Measurements from ENCODE around the gene PIEZO2.

Gene PIEZO2

GRCh38 chr18:10715791-10716190, 433.6 kb downstream of the PIEZO2 start:
- no peak for DNase-seq

DNA sequence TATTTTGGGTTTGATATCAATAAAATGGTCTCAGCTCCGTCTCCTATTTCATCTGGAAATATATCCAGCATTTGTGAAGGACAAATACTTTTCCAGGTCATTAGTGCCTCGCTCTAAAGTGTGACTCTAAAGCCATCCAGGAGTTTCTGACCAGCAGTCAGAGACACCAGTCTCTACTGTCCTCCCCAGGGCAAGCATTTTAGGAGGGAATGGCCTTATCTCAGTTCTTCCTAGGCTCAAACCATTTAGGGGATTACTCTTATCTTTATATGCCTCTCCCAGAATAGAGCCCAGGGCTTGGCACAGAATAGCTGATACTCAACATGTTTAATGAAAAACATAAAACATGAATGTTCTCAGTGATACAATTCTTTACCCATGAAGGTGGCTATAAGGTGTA, 436.0 kb downstream of the PIEZO2 start:
- DNase-seq: no peak

DNA sequence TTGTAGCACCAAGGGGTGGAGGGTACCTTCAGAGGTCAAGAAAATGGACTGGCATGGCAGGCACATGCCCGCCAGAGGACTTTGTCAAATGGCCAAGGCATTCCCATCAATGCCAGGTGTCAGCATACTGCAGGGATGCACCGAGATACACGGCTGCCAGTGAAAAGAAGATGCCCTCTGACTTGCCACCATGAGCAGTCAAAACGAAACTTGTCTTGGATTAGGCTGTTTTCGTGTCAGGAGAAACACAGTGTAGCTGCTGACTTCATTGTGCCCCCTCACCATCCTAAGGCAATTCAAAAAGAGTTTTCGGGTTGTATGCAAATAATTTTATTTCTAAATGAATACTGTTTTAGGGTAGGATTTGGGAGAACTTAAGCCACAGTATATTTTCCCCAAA, 442.1 kb downstream of the PIEZO2 start:
- DNase-seq: no peak

GRCh38 chr18:10705786-10706185, 443.6 kb downstream of the PIEZO2 start:
- DNase-seq: no peak

GRCh38 chr18:10705291-10705690, 444.1 kb downstream of the PIEZO2 start:
- DNase-seq: no peak

GRCh38 chr18:10702206-10702605, 447.2 kb downstream of the PIEZO2 start:
- DNase-seq: no peak

DNA sequence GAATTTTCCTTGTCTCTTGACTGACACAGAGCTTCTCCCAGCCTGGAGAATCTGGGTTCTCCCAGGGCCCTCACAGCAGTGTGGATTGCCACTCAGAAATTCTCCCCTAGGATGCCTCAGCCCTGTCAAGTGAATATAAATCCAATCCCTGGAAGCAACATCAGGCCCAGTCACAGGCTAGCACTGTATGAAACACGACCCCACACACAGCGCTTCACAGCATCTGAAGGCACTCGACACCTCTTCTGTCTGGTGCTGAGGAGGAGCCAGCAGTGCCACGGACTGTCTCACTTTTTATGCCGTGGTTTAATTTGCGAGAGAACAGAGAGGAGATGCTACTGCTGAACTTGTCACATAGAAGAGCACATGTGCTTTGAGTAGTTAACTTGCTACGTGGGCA, 459.0 kb downstream of the PIEZO2 start:
- DNase-seq: no peak

DNA sequence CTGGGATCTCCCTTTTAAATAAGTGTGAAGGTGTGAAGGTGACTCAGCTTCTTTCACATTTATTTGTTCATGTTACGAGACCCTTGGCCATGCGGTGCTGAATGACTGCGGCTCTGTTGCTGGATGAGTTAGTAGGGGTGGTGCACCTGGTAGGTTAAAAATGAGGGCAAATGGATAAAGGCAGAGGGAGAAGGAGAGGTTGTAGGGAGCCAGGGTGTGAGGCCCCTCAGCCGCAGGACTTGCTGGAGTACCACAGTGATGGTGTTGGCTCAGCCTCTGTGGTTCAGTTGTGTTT, 459.4 kb downstream of the PIEZO2 start:
- no peak for DNase-seq

DNA sequence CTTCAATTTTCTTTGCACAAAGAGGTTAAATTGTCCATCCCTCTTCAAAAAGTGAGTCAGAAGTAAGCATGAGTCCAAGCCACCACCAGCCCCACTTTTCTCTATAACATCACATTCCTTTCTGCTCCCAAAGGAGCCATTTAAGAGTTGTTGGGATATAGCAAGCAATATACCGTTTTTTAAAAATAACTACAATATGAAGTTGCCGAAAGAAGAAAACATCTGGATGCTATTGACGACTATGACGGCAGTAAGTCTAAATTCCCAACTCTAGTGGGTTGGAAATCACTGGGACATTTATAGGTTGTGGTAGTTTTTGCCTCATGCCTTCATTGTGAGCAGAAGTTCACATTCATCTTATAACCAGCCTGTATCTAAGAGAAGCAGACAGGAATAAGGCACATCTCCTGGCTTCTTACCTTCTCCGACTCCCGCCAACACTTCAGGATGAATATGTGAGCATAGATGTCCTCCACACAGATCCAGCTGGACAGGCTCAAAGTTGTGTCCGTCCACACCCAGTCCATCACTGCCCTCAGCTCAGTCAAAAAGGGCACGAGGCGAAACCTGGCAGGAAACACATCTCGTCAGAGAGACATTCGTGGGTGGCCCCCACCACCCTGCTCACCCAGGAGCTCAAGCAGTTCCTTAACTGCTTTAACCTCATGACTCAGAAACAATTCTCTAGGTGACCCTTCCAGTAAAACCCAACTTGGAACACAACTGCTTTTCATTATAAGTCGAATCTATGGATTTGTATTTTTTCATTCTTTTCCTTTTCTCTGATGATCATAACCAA, 459.9 kb downstream of the PIEZO2 start:
- no peak for DNase-seq

- no peak for DNase-seq
Measured at GRCh38 chr18:10688766-10689165, 460.6 kb downstream of the PIEZO2 start.

DNA sequence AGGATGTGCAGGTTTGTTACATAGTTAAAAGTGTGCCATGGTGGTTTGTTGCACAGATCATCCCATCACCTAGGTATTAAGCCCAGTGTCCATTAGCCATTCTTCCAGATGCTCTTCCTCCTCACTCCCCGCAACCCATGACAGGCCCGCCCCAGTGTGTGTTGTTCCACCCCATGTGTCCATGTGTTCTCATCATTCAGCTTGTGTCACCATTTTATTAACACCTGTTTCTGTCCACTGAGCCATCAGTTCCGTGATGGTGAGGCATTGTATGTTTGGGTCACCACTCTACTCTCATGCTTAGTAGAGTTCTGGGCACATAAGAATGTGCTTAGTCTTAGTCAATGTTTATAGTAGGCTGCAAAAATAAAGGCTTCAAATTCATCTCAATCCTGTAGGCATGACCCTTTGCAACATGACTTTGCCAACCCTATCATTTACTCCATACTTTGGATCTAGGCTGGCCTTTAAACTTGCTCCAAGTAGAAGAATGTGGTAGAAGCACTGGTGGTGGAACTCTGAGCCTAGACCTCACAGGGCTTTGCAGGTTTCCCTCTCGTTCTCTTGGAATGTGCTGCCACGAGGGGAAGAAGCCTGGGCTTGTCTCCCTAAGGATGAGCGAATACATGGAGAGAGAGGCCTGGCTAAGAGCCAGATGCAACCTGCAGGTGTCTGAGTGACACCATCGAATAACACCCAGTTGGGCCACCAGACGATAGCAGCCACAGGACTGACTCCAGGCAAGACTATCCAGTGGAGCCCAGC, 462.0 kb downstream of the PIEZO2 start:
- no peak for DNase-seq

DNA sequence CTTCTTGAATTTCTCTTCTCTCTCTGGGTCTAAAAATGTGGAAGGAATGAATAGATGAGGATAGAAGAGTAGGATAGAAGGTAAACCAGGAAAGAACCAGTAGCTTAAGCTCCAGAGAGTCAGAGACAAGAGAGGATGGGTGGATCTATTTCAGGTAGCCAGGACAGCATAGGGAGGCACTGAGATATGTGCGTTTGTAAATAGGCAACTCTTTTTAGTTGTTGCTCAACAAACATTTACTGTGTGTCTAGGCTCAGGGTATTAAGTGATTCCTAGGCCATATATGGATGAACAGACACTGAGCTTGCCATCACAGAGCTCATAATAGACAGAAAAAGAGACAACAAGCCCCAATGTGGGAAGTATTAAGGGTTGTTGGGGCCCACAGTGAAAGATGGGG, 463.1 kb downstream of the PIEZO2 start:
- DNase-seq: no peak

DNA sequence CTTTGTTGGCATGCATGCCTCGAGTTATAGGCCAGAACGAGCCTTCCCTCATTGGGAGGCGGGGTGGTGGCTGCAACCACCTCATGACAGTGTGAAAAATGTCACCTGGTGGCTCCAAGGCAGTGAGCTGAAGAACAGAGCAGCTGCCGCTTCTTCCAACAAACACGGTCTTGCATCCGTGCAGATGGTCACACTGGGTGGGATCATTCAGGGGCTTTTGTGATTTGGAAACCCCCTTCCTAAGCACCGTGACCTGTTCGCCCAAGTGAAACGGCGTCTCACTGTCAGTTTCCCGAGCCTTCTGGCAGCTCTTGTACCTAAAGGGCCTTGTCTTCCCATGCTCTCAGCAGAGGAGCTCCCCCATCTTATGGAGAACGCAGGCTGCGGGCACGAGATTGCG, 463.9 kb downstream of the PIEZO2 start:
- no peak for DNase-seq

- no peak for DNase-seq
Measured at GRCh38 chr18:10682368-10682714, 467.0 kb downstream of the PIEZO2 start.

DNA sequence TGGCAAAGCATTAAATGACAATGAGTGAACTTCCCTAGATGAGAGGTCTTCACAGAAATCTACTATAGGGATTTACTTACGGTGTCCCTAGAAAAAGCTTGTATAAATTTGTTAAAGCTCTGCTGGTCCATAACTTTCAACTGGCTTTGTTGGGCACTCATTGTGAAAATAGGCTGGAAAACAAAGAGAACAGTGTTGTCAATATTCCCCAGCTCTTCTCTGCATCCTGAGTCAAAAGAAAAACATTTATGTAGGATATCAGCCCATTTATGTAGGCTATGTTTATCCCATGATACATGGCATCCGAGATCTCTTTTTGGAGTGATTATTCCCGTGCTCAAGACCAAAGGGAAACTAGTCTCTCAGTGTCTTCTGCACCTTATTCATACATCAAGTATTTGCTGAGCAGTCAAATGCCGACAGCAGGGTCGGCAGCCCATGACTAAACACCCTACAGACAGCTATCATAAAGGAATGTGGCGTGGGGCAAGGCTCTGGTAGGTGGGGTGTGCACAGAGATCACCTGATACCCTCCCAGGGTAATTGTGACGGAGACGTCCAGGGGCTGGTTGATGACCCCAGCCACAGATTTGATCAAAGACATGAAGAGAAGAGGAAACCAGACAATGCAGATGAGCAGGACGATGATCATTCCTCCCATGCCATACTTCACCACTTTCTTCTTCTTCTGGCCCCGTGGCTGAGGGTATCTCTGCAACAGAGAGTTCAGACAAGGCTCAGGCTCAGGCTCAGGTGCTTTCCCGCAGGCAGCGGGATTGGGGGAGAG, 467.6 kb downstream of the PIEZO2 start:
- DNase-seq: no peak

GRCh38 chr18:10680271-10680596, 469.1 kb downstream of the PIEZO2 start:
- no peak for DNase-seq

- no peak for DNase-seq
Measured at GRCh38 chr18:10679557-10680270, 469.7 kb downstream of the PIEZO2 start.

GRCh38 chr18:10671441-10671840, 477.9 kb downstream of the PIEZO2 start:
- no peak for DNase-seq

GRCh38 chr18:10670856-10671255, 478.5 kb downstream of the PIEZO2 start:
- DNase-seq: no peak

- no peak for DNase-seq
Measured at GRCh38 chr18:10669441-10670100, 479.8 kb downstream of the PIEZO2 start.

DNA sequence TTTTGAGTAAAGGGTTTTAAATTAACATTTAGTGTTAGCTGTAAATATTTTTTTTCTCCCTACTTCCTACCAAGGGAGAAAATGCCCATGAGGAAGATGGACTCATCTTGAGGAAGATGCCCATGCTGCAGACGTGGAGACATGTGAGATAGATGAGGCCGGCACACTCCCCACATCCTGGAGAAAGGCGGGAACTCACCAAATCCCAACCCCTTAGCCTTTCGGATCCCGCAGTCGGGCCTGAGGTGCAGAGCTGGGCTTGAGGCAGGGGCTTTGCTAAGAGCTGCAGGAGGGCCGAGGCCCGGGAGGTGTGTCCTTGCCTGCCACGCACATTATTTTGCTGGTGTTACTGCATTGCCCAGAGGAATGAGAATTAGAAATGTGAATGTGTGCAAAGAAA, 485.6 kb downstream of the PIEZO2 start:
- DNase-seq: no peak

DNA sequence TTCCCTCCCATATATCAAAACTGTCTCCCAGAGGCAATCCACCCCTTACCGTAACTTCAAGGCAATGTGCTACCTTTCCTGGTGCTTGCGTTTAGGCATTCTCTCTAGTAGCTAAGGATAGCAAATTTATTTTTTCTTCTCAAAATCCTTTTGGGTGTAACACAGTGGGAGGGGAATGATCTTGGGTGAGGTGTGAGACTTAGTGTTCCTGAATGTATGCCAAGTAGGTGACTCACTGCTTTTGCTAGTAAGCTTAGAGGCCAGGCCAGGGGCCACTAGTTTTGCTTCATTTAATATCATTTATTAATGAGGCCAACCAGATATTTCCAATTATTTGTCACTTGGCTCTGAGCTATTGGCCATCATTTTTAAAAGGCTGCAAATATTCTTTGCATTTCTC, 488.1 kb downstream of the PIEZO2 start:
- DNase-seq: no peak
